ENCODE results near the gene NBDY.

NBDY gene

DNA sequence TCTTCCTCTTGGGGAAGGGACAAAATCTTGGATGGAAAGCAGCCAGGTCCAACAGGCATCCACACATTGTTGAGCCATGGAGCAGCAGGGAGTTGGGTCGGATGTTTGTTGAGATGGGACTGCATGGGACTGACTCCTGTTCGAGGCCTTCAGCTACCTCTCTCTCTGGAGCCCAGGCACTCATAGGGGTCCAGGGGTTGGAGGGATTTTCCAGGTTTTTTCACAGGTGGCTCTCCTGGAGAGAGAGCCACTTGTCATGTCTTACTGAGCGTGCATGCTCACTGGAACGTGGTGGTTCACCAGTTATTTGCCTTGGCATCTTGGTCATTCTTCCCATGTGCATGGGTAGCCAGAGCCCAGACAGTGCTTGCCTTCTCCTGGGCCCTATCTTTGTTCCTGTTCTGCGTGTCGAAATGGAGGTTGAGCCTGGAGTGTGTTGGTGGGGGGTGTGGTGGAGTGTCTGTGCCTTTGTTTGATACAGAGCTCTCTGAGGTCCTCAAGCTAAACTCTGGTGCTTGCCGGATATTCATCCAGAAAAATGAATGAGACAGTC, 60.6 kb downstream of the NBDY start:
- Histone ChIP-seq H3K9me3 (ENCODE audit: severe bottlenecking) (no peaks in the 10 kb centered on the region), H3K27ac (no peak overlapping the region), H3K27me3 (ENCODE audit: insufficient read depth, low read depth, severe bottlenecking) (no peaks in the 10 kb centered on the region), H3K36me3 (no peaks in the 10 kb centered on the region), H3K4me3 (ENCODE audit: low read depth, low read length) (no peak overlapping the region)
- TF ChIP-seq, protein P1, sequence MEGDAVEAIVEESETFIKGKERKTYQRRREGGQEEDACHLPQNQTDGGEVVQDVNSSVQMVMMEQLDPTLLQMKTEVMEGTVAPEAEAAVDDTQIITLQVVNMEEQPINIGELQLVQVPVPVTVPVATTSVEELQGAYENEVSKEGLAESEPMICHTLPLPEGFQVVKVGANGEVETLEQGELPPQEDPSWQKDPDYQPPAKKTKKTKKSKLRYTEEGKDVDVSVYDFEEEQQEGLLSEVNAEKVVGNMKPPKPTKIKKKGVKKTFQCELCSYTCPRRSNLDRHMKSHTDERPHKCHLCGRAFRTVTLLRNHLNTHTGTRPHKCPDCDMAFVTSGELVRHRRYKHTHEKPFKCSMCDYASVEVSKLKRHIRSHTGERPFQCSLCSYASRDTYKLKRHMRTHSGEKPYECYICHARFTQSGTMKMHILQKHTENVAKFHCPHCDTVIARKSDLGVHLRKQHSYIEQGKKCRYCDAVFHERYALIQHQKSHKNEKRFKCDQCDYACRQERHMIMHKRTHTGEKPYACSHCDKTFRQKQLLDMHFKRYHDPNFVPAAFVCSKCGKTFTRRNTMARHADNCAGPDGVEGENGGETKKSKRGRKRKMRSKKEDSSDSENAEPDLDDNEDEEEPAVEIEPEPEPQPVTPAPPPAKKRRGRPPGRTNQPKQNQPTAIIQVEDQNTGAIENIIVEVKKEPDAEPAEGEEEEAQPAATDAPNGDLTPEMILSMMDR (IDR thresholded peaks at IDR 0.05; ENCODE audit: low read depth, low read length), result no peak
- DNase-seq, result no peak

GRCh38 chrX:56790778-56791177, 61.7 kb downstream of the NBDY start:
- DNase-seq, result no peak
- H3K27ac ChIP-seq, result no peak overlapping the region
- H3K36me3 ChIP-seq, result no peaks in the 10 kb centered on the region
- no peak overlapping the region for H3K4me3 ChIP-seq (ENCODE audit: low read depth, low read length)
- H3K27me3 ChIP-seq (ENCODE audit: insufficient read depth, low read depth, severe bottlenecking), result no peaks in the 10 kb centered on the region
- TF ChIP-seq, protein P1 (IDR thresholded peaks at IDR 0.05; ENCODE audit: low read depth, low read length), result no peak
- no peaks in the 10 kb centered on the region for H3K9me3 ChIP-seq (ENCODE audit: severe bottlenecking)

DNA sequence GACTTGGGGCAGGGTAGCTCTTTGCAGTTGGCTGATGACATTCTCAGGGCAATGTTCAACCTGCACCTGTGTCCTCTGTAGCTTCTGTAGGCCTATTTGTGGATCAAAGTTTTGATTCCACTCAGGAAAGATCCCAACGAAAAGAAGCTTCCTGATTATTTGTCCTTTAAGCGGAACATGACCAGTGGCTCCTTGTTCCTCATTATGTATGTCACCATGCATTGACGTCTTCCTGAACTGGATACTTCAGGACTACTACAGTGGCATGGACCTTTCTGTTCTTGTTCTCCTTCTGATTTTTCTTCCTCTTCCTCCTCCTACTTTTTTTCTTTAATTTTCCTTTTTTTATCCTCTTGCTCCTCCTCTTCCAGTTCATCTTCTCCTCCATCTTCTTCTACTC, 62.4 kb downstream of the NBDY start:
- no peak for DNase-seq
- Histone ChIP-seq H3K27ac (no peak overlapping the region), H3K9me3 (ENCODE audit: severe bottlenecking) (no peaks in the 10 kb centered on the region)

DNA sequence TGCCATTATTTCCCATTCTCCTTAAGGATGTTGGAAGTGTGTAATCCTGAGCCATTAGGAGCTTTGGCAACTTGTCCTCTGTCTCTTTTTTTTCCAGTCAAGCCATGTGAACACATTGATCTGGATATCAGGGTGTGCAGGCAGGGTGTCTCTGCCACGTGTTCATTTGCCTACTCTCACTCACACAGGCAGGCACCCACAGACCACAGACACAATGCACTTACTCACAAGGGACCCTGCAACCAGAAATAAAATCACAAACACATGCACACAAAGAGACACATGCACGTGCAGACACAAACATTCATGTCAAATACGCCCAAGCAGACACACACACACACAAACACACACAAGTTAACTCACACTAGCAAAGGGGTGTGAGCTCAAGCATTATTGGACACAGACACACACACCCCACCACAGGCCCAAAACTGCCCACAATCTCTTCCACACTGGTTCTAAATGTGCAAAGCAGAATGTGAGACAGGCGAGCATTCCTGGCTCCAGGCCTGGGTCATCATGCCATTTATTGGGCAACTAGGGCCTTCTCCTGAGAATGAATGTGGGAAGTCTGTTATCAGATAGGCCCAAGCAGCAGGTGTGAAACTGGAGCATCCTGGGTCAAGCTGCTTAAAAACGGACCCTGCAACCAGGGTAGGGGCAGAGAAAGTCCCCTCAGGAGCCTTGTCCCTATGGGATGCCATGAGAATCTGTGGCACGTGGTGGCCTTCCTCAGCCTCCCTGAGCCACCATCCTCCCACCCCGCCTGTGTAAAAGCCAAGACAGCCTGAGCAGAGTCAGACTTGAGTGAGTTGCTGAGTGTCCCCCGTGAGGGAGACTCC, 63.4 kb downstream of the NBDY start:
- H3K27ac ChIP-seq, result no peak overlapping the region
- H3K9me3 ChIP-seq (ENCODE audit: severe bottlenecking), result no peaks in the 10 kb centered on the region

More for the DNA sequence above, 62.4 kb downstream of the NBDY start:
- TF ChIP-seq, protein P1 (IDR thresholded peaks at IDR 0.05; ENCODE audit: low read depth, low read length), result no peak
- Histone ChIP-seq H3K36me3 (no peaks in the 10 kb centered on the region), H3K27me3 (ENCODE audit: insufficient read depth, low read depth, severe bottlenecking) (no peaks in the 10 kb centered on the region), H3K4me3 (ENCODE audit: low read depth, low read length) (no peak overlapping the region)

GRCh38 chrX:56793112-56793430, 64.0 kb downstream of the NBDY start:
- no peaks in the 10 kb centered on the region for H3K9me3 ChIP-seq (ENCODE audit: severe bottlenecking)
- H3K4me3 ChIP-seq (ENCODE audit: low read depth, low read length), result no peak overlapping the region
- no peak for DNase-seq
- no peaks in the 10 kb centered on the region for H3K27me3 ChIP-seq (ENCODE audit: insufficient read depth, low read depth, severe bottlenecking)
- no peak overlapping the region for H3K27ac ChIP-seq
- TF ChIP-seq, protein P1 (IDR thresholded peaks at IDR 0.05; ENCODE audit: low read depth, low read length), result no peak
- no peaks in the 10 kb centered on the region for H3K36me3 ChIP-seq

More for the DNA sequence above, 63.4 kb downstream of the NBDY start:
- no peak for DNase-seq
- Histone ChIP-seq H3K36me3 (no peaks in the 10 kb centered on the region), H3K4me3 (ENCODE audit: low read depth, low read length) (no peak overlapping the region), H3K27me3 (ENCODE audit: insufficient read depth, low read depth, severe bottlenecking) (no peaks in the 10 kb centered on the region)
- TF ChIP-seq, protein P1 (IDR thresholded peaks at IDR 0.05; ENCODE audit: low read depth, low read length), result no peak

Data from WERI-Rb-1 (cell line).